Spinal cord (tissue), 10 donors: Measurements from ENCODE around the gene PCDH1. TPM values are rescaled to one million over a fixed set of nuclear protein-coding genes. Genes with fewer than 3 reads are reported as not detected.

Experiments
- DNase-seq, 6 donors: peaks; one replicate each; pipeline versions ENCODE4 v3.0.0 to v3.0.0-alpha.2; 2013 to 2015; ENCODE audit warnings: low spot score in 6 of 6, low read depth in 4 of 6
- H3K27ac ChIP-seq: one replicate; pipeline ENCODE4 v1.5.1; 2013; ENCODE audit warnings: low read depth, low read length, control low read depth
- H3K27me3 ChIP-seq: one replicate; pipeline ENCODE4 v1.6.1; 2013; ENCODE audit warnings: low read length; ENCODE audit not compliant: control insufficient read depth, insufficient read depth
- H3K36me3 ChIP-seq: one replicate; pipeline ENCODE4 v1.6.1; 2013; ENCODE audit warnings: low read length; ENCODE audit not compliant: control insufficient read depth, insufficient read depth
- H3K4me1 ChIP-seq: one replicate; pipeline ENCODE4 v1.6.1; 2013; ENCODE audit warnings: low read length; ENCODE audit not compliant: control insufficient read depth, insufficient read depth
- H3K4me3 ChIP-seq: one replicate; pipeline ENCODE4 v1.5.1; 2013; ENCODE audit warnings: low read depth, low read length, control low read depth
- H3K9me3 ChIP-seq: one replicate; pipeline ENCODE4 v1.6.1; 2013; ENCODE audit warnings: low read length; ENCODE audit not compliant: control insufficient read depth, insufficient read depth
- WGBS: methylation state at CpG from one replicate; pipeline ENCODE4 v1.1.5; 2013; ENCODE audit warnings: missing lambda C conversion rate; ENCODE audit not compliant: insufficient coverage; 5-methylcytosine and 5-hydroxymethylcytosine counted together
- polyA plus RNA-seq, 2 donors: library from polyadenylated mRNA; unstranded; fragments of 120-200 nt; gene quantifications; one replicate each; pipeline ENCODE4 v1.2.1, GENCODE V29; 2013; ENCODE audit not compliant: insufficient read length in 2 of 2
- total RNA-seq, 2 donors: library from RNA; depleted of rRNA in 1 of 2; stranded (reverse); fragments of 120-200 nt in 1 of 2; fragments of >200 nt in 1 of 2; gene quantifications; one replicate each; pipeline versions ENCODE4 v1.2.3 to v1.2.4, GENCODE V29; 2013 to 2014
- donor health status: healthy.

Gene PCDH1
- total and polyA plus RNA-seq, 4 donors = 25.5 to 52.0 (median 45.6) TPM

- Histone ChIP-seq H3K4me3 (peak overlapping the region; percentile 75), H3K27ac (peak overlapping the region; percentile 57), H3K27me3 (peaks cover 14% of the 10 kb centered on the region), H3K36me3 (peaks cover 5% of the 10 kb centered on the region), H3K9me3 (no peaks in the 10 kb centered on the region), H3K4me1 (peaks cover 61% of the 10 kb centered on the region)
- 12% methylated on average over 4 of the region's 9 CpGs for WGBS
- peak in 1 of 6 donors; percentile 19 for DNase-seq
Observed at GRCh38 chr5:141875022-141875740, 3.0 kb downstream of the PCDH1 start.

DNA sequence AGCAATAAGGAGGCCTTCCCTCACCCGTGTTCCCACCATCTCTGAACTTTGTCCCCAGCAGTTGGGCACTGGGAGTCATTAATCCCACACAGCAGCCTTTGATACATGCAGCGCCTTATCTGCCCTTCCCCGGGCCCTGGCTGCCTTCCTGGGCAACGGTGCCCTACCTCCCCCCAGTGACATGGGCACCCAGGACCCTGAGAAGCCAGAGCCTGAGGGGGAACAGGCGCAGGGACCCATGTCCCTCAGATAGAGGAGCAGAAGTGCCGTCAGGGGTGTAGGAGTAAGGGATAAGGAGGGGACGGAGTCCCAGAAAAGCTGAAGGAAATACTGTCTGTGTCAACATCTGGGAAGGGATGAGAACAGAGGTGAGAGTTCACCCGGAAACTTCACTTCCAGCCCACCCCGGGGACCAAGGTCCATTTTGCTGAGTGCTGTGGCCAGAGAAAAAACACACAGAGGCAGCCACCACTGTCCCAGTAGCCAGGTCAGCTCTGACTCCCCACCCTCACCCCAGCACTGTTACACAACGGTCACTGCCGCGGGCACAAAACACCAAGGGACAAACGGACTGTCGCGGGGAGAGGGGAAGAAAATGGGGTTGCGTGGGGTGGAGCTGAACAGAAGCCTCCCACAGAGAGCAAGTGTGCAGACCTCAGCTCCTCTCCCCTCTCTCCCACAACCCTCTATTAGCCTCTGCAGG, 3.8 kb downstream of the PCDH1 start:
- H3K9me3 ChIP-seq = no peaks in the 10 kb centered on the region
- no peak overlapping the region for H3K4me3 ChIP-seq
- peaks cover 14% of the 10 kb centered on the region for H3K27me3 ChIP-seq
- peaks cover 55% of the 10 kb centered on the region for H3K4me1 ChIP-seq
- 51% methylated on average over 7 of the region's 16 CpGs for WGBS
- H3K27ac ChIP-seq = no peak overlapping the region
- peaks cover 8% of the 10 kb centered on the region for H3K36me3 ChIP-seq
- no peak for DNase-seq

DNA sequence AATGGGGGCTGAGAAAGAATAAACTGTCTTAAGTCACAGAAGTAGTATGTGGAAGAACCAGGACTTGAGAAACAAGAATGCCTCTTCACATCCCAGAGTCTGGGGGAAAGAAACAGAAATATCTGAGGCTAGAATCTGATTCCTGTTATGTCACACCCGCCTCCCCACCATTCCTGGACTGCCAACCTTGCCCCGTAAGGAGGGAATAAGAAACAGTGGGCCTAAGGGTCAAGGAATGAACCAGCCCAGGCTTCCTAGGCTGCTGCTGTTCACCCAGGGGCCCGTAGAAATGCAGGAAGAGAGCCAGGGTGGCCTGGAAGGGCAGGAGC, 4.3 kb downstream of the PCDH1 start:
- DNase-seq = no peak
- Histone ChIP-seq H3K27ac (no peak overlapping the region), H3K9me3 (no peaks in the 10 kb centered on the region), H3K27me3 (peaks cover 14% of the 10 kb centered on the region), H3K36me3 (peaks cover 13% of the 10 kb centered on the region), H3K4me1 (peaks cover 50% of the 10 kb centered on the region), H3K4me3 (no peak overlapping the region)
- 80% methylated on average over 1 of the region's 3 CpGs for WGBS

DNA sequence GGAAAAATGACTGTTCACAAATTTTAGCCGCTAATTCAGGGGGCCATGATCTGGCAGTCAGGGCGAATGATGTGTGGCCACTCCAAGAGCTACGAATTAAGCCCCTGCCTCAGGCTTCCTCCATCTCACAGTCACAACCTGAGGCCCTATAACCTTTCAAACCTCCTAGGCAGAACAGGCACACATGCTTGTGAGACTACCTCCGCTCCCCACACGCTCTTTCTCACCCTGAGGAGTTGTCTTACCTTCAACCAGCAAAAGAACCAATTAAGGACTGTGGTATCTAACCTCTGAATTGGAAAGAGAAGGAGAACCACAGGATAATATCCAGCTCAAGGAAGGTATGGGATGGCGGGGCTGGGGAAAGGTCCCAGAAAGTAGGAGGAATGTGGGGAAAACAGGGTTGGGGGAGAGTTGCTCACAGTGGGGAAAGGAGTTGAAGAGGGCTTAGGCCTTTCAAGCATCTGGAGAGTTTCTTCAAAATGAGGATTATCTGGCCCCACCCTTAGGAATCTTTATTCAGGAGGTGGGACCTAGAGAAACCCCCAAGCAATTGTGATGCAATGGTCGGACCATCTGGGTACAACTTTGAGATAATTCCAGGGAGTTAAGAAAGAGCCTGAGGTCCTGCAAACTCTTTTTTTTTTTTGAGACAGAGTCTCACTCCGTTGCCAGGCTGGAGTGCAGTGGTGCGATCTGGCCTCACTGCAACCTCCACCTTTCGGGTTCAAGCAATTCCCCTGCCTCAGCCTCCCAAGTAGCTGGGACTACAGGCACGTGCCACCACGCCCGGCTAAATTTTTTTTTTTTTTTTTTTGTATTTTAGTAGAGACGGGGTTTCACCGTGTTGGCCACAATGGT, 5.5 kb downstream of the PCDH1 start:
- DNase-seq = no peak
- Histone ChIP-seq H3K4me3 (no peak overlapping the region), H3K27ac (no peak overlapping the region), H3K9me3 (no peaks in the 10 kb centered on the region), H3K27me3 (peaks cover 14% of the 10 kb centered on the region), H3K4me1 (peaks cover 44% of the 10 kb centered on the region), H3K36me3 (peaks cover 25% of the 10 kb centered on the region)
- 77% methylated on average over 5 of the region's 15 CpGs for WGBS

GRCh38 chr5:141871870-141872269, 6.3 kb downstream of the PCDH1 start:
- Histone ChIP-seq H3K27me3 (peaks cover 10% of the 10 kb centered on the region), H3K4me1 (peaks cover 36% of the 10 kb centered on the region), H3K27ac (no peak overlapping the region)

GRCh38 chr5:141870871-141871270, 7.3 kb downstream of the PCDH1 start:
- H3K27me3 ChIP-seq = peaks cover 4% of the 10 kb centered on the region
- peaks cover 38% of the 10 kb centered on the region for H3K36me3 ChIP-seq
- H3K27ac ChIP-seq = no peak overlapping the region
- DNase-seq = no peak
- WGBS = 72% methylated on average over 4 of the region's 4 CpGs
- H3K4me1 ChIP-seq = peaks cover 33% of the 10 kb centered on the region
- H3K4me3 ChIP-seq = no peak overlapping the region
- H3K9me3 ChIP-seq = no peaks in the 10 kb centered on the region

More at GRCh38 chr5:141871870-141872269, 6.3 kb downstream of the PCDH1 start:
- Histone ChIP-seq H3K9me3 (no peaks in the 10 kb centered on the region), H3K36me3 (peaks cover 32% of the 10 kb centered on the region), H3K4me3 (no peak overlapping the region)
- WGBS = no CpG with 5 or more reads among the region's 4 CpGs
- DNase-seq = no peak

DNA sequence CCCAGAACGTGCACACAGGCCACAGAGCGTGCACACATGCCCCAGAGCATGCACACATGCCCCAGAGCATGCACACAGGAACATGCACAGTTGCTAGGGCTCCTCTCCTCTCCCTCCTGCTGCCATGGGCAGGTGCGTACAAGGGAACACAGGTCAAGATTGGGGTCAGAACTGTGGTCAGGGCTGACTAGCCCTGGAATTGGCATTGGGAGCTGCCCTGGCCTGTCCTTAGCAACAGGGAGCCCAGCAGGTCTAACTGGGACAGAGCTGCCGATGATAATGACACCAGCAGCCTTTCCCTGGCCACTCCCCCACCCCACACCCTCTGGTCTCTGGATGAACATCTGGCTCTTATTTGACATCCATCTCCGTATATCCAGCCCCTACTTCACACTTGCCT, 8.0 kb downstream of the PCDH1 start:
- Histone ChIP-seq H3K9me3 (no peaks in the 10 kb centered on the region), H3K27me3 (no peaks in the 10 kb centered on the region), H3K4me1 (peaks cover 29% of the 10 kb centered on the region), H3K4me3 (no peak overlapping the region), H3K36me3 (peaks cover 41% of the 10 kb centered on the region), H3K27ac (no peak overlapping the region)
- no peak for DNase-seq
- 61% methylated on average over 5 of the region's 5 CpGs for WGBS

- DNase-seq = no peak
- H3K27me3 ChIP-seq = no peaks in the 10 kb centered on the region
- 85% methylated on average over 6 of the region's 9 CpGs for WGBS
- no peak overlapping the region for H3K27ac ChIP-seq
- H3K9me3 ChIP-seq = no peaks in the 10 kb centered on the region
- H3K4me3 ChIP-seq = no peak overlapping the region
- peaks cover 48% of the 10 kb centered on the region for H3K36me3 ChIP-seq
- peaks cover 24% of the 10 kb centered on the region for H3K4me1 ChIP-seq
Observed at GRCh38 chr5:141869514-141869913, 8.7 kb downstream of the PCDH1 start.

- 93% methylated on average over 14 of the region's 14 CpGs for WGBS
- DNase-seq = no peak
- H3K4me1 ChIP-seq = peaks cover 20% of the 10 kb centered on the region
- no peak overlapping the region for H3K4me3 ChIP-seq
- peaks cover 52% of the 10 kb centered on the region for H3K36me3 ChIP-seq
- no peak overlapping the region for H3K27ac ChIP-seq
- no peaks in the 10 kb centered on the region for H3K27me3 ChIP-seq
- H3K9me3 ChIP-seq = no peaks in the 10 kb centered on the region
Observed at GRCh38 chr5:141869040-141869439, 9.2 kb downstream of the PCDH1 start.
